SJSA1 (cell line): ENCODE measurements around the gene GDF7. TPM values are rescaled to one million over a fixed set of nuclear protein-coding genes. Genes with fewer than 3 reads are reported as not detected.

Experiments
- DNase-seq, 2 experiments: peaks; one replicate each; pipeline ENCODE4 v3.0.0-alpha.2; 2015 to 2020; ENCODE audit warnings: low spot score in 2 of 2, low read depth in 1 of 2
- H3K27ac ChIP-seq: fragments of 250-450 bp; sonication (Bioruptor Pico); 2 replicates; pipeline ENCODE4 v1.5.1; 2020; ENCODE audit warnings: mild to moderate bottlenecking, moderate library complexity
- H3K27me3 ChIP-seq: fragments of 250-450 bp; sonication (Bioruptor Pico); replicated peaks from 2 replicates; pipeline ENCODE4 v1.5.1; 2020; ENCODE audit warnings: mild to moderate bottlenecking, moderate library complexity
- H3K36me3 ChIP-seq: fragments of 250-450 bp; sonication (Bioruptor Pico); 2 replicates; pipeline ENCODE4 v1.5.1; 2020; ENCODE audit warnings: mild to moderate bottlenecking
- H3K4me1 ChIP-seq: fragments of 250-450 bp; sonication (Bioruptor Pico); replicated peaks from 2 replicates; pipeline ENCODE4 v1.6.1; 2021; ENCODE audit warnings: mild to moderate bottlenecking
- H3K4me3 ChIP-seq: fragments of 250-450 bp; sonication (Bioruptor Pico); 2 replicates; pipeline ENCODE4 v1.5.1; 2020; ENCODE audit warnings: mild to moderate bottlenecking
- H3K9me3 ChIP-seq: fragments of 250-450 bp; sonication (Bioruptor Pico); replicated peaks from 2 replicates; pipeline ENCODE4 v1.5.1; 2020; ENCODE audit warnings: mild to moderate bottlenecking
- total RNA-seq: library from RNA; depleted of rRNA; stranded (reverse); fragments of >200 nt; shearing (Covaris generic); gene quantifications from 2 replicates; pipeline ENCODE4 v1.2.3, GENCODE V29; 2014

The GDF7 gene
- total RNA-seq, 1 experiment from 2014 or later, result 0.03 TPM

DNA sequence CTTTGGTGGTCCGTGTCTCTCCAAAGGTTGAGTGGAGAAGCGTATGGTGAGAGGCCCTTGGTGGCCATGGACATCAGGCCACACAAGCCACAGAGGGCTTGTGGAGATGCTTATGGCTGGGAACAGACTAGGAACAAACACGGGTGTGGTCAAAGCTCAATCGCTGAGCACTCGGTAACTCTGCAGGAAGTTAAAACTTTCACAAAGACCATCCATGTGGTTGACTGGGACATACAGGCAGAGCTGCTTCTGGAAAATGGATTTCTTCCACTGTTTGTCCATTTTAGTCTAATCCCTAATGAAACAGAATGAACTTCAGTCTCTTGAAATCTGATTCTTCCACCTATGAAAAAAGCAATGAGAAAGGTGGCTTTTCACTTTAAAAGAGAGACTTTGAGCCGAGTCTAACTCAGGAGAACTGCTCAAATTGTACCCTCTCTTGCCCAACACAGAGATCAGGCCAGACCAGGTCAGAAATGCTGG, 17.7 kb downstream of the GDF7 start:
- H3K27ac ChIP-seq, result no peak overlapping the region
- no peak overlapping the region for H3K4me3 ChIP-seq
- H3K4me1 ChIP-seq, result no peaks in the 10 kb centered on the region
- H3K36me3 ChIP-seq, result peaks cover 14% of the 10 kb centered on the region; the same call in 1 of the 2 replicates
- no peaks in the 10 kb centered on the region for H3K27me3 ChIP-seq
- no peak for DNase-seq
- H3K9me3 ChIP-seq, result no peaks in the 10 kb centered on the region

DNA sequence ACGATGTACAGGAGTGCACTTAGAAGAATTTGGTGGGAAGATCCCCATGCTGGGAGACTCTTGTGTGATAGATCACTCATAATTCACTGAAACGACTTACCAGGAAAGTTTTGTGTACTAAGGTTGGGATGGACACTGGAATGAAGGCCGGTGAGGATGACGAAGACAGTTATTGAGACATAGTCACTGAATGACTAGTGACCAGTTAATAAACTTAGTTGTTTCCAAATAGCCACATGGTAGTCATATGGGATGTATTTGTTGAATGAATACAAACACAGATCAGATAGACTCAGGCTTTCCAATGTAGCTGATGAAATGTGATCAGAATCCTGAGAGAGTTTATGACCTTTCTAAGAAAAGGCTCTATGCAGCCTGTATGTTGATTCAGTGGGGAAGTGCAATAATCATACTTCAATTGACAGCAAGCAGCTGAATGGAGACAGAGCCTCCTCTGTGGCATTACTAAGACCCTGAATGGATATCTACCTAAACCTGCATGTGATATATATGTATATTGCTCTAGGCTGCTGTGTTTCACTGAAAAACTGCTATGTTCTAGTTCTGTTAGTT, 20.4 kb downstream of the GDF7 start:
- Histone ChIP-seq H3K27me3 (no peaks in the 10 kb centered on the region), H3K9me3 (no peaks in the 10 kb centered on the region), H3K36me3 (peaks cover 14% of the 10 kb centered on the region; the same call in 1 of the 2 replicates), H3K27ac (no peak overlapping the region), H3K4me3 (no peak overlapping the region), H3K4me1 (peaks cover 11% of the 10 kb centered on the region)
- DNase-seq, result no peak

DNA sequence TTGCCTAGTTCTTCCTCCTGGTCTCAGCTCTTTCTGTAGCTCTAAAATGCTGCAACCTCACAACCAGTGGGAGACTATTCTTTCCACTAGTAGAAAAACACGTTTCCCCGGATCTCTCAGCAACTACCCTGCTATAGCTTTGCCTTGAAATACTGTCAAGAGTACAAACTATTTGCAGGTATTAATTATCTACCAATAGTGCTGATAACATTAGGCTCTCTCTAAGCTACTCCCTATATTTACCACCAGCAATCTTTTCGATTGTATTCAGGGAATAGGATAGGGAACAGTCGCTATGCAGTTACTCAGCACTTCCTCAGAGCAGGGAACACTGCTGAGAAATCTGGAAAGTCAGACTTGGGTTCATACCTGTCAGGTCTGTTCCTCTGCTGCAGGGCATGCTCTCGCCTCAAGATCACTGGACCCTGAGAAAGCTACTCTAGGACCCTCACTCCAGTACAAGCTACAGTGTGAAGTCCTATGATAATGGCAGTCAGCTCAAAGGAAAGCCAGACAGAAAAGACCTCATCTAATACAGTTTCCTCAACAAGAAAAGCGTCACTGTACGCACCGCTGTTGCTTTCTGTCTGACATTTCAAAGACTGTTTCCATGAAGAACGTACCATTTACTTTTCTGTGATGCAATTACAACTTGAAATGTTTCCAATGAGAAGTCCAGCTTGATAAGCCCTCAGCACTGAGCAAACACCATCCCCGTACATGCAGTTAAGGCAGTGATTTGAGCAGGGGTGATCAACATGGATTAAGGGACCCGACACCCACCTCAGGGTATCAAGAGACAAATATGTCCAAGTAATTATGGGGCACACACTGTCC, 22.7 kb downstream of the GDF7 start:
- H3K27ac ChIP-seq, result no peak overlapping the region
- no peak overlapping the region for H3K4me3 ChIP-seq
- no peaks in the 10 kb centered on the region for H3K27me3 ChIP-seq
- DNase-seq, result no peak
- H3K4me1 ChIP-seq, result peaks cover 11% of the 10 kb centered on the region
- H3K9me3 ChIP-seq, result no peaks in the 10 kb centered on the region
- H3K36me3 ChIP-seq, result peaks cover 10% of the 10 kb centered on the region; the same call in 1 of the 2 replicates

DNA sequence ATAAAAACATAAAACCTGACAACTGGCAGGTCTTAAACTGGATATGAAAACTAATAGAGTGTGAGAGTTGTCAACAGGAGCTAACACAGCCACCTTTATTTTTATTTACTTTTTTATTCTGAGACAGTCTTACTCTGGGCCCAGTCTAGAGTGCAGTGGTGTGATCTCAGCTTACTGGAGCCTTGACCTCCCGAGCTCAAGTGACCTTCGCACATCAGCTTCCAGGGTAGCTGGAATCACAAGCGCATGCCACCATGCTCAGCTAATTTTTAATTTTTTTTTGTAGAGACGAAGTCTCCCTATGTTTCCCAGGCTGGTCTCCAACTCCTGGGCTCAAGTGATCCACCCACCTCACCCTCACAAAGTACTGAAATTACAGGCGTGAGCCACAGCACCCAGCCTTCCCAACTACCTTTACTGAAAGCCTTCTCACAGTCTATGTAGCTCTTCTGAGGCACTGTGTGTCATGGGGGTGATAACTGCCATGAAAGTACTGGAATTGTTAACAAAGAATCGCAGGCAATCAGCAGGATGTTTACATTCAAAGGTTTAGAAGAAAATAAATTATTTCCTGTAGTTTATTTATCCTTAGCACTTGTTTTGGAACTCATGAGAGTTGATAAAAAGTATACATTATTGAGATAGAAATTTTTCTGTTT, 24.3 kb downstream of the GDF7 start:
- no peak overlapping the region for H3K4me3 ChIP-seq
- peaks cover 11% of the 10 kb centered on the region for H3K4me1 ChIP-seq
- no peaks in the 10 kb centered on the region for H3K27me3 ChIP-seq
- H3K36me3 ChIP-seq, result peaks cover 6% of the 10 kb centered on the region; the same call in 1 of the 2 replicates
- DNase-seq, result no peak
- H3K27ac ChIP-seq, result 0 out of 2 replicates have a peak overlapping the region, but pooled peaks have one; percentile 15
- no peaks in the 10 kb centered on the region for H3K9me3 ChIP-seq

DNA sequence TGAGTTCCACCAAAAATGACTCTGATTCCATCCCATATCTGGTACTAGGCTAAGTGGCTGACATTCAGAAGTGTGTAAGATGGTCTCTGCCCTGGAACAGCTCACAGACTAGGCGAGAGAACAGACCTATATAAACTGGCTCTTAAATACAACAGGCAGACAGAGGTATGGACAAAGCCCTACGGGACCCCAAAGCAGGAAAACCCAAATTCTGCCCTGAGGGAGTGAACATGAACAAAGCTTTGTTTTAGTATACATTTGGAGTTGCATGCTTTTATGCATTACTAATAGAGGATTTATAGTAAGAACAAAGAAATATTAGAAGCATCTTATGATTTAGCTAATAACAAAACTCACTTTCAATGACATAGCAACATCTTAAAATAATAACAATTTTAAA, 25.1 kb downstream of the GDF7 start:
- Histone ChIP-seq H3K4me3 (no peak overlapping the region), H3K27me3 (no peaks in the 10 kb centered on the region), H3K27ac (no peak overlapping the region), H3K9me3 (no peaks in the 10 kb centered on the region), H3K4me1 (peaks cover 11% of the 10 kb centered on the region), H3K36me3 (no peaks in the 10 kb centered on the region)
- DNase-seq, result no peak

DNA sequence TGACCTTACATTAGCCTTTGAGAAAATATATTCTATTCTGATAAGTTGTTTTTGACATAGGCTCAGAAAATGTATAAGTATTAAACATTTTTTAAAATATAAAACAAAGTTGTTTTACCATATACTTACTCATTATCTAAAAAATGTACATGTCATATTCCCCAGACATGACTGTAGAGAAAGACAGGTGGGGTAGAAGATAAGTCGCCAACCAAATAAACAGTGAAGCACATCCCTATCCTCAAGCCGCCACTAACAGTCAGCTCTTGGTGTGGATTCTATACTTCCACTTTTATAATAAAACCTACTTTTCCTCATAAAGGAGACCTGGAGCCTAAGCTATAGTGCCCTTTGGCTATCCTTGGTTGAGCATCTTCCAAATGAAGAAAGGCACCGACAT, 26.4 kb downstream of the GDF7 start:
- no peak overlapping the region for H3K4me3 ChIP-seq
- no peaks in the 10 kb centered on the region for H3K27me3 ChIP-seq
- H3K36me3 ChIP-seq, result no peaks in the 10 kb centered on the region
- DNase-seq, result no peak
- H3K4me1 ChIP-seq, result peaks cover 11% of the 10 kb centered on the region
- no peak overlapping the region for H3K27ac ChIP-seq
- no peaks in the 10 kb centered on the region for H3K9me3 ChIP-seq

DNA sequence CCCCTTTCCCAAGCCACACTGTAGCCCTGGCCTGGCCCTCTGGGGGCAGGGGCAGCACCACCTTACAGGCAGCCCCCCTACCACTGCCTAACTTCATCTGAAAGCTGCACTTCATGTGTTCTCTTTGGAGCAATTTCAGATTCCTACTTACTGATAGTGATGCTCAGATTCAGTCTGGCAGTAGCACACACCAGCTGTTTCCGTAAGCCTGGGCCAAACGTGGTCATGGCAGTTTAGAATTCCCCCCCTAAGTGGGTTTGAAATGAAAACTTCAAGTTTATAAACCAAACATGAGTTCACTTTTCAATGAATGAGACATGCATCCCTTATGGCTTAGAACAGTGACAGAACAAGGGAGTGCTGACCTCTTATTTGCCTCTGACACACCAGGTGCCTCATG, 29.4 kb downstream of the GDF7 start:
- H3K27ac ChIP-seq, result no peak overlapping the region
- no peaks in the 10 kb centered on the region for H3K9me3 ChIP-seq
- peaks cover 5% of the 10 kb centered on the region; the same call in 1 of the 2 replicates for H3K36me3 ChIP-seq
- H3K27me3 ChIP-seq, result no peaks in the 10 kb centered on the region
- no peak for DNase-seq
- H3K4me1 ChIP-seq, result peaks cover 21% of the 10 kb centered on the region
- no peak overlapping the region for H3K4me3 ChIP-seq

DNA sequence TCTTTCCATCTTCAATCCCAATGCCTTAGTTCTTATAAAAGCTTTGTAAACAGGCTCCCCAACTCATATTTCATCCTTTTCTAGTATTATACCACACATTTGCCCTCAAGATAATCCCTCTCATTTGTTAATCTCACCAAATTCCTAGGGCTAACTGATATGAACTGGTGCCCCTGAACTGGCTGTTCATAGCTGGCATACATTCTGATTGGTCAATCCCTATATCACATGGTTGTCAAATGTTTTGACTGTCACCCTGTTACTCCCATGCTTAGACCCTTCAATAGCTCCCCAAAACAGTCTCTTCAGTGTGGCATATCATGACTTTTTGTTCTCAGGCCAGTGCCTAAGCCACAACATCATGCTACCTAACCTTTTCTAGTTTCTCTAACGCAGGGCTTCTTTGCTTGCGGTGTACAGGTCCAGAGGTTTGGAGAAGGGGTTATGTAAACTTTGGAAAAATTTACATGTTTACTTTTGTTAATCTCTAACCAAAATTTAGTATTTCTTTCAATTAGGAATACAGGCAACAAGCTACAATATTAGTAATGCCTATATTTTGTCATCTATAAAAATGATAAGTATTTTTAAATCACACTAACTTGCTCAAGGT, 30.5 kb downstream of the GDF7 start:
- Histone ChIP-seq H3K9me3 (no peaks in the 10 kb centered on the region), H3K36me3 (peaks cover 5% of the 10 kb centered on the region; the same call in 1 of the 2 replicates), H3K4me3 (no peak overlapping the region), H3K4me1 (peaks cover 23% of the 10 kb centered on the region), H3K27me3 (no peaks in the 10 kb centered on the region), H3K27ac (no peak overlapping the region)
- no peak for DNase-seq

DNA sequence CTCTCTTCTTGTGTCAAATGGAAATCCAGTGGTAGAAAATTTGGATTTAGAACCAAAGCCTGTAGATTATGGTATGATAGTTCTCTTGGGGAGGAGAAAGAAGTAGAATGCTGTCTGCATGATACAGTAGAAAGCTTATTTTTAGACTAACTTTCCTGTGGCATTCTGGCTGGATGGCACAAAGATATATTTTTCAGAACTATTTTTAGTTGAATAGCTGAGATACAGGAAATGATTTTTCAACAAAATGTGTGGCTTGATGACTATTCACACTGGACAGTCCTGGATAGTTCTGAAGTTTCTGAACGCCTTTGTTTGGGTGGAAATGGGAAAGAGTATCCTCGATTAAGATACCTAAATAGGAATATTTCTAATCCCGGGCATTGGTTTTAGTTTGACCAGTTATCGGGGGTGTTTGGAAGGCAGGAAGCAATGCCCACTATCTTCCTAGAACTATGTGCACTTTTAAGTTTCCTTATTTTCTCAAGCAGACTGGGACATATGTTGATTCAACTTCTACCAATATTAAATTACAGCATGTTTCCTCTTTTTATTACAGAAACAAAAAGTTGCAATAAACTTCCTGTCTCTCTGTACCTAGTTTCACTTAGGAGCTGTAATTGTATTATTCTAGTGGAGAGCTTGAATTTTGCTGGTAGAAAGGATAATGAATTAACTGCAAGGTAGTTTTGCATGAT, 32.1 kb downstream of the GDF7 start:
- peaks cover 35% of the 10 kb centered on the region for H3K4me1 ChIP-seq
- H3K27me3 ChIP-seq, result no peaks in the 10 kb centered on the region
- no peak for DNase-seq
- no peak overlapping the region for H3K4me3 ChIP-seq
- H3K27ac ChIP-seq, result peak overlapping the region; percentile 18; the same call in 1 of the 2 replicates
- no peaks in the 10 kb centered on the region for H3K9me3 ChIP-seq
- H3K36me3 ChIP-seq, result peaks cover 8% of the 10 kb centered on the region; the same call in 1 of the 2 replicates

DNA sequence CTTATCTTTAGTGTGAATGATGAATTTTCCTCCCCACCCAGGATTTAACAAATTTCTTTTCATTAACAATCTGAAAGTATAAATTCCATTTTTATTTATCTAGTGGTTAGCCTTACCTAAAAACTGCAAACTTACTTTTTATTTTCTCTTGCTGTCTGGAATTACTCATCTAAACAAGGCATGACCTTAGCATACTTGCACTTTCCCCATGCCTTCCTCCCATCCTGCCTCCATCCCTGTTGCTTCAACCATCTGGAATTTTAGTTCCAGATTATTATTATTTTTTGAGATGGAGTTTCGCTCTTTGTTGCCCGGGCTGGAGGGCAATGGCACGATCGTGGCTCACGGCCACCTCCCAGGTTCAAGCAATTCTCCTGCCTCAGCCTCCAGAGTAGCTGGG, 35.6 kb downstream of the GDF7 start:
- Histone ChIP-seq H3K4me1 (peaks cover 35% of the 10 kb centered on the region), H3K9me3 (no peaks in the 10 kb centered on the region), H3K4me3 (no peak overlapping the region), H3K36me3 (peaks cover 8% of the 10 kb centered on the region; the same call in 1 of the 2 replicates), H3K27me3 (no peaks in the 10 kb centered on the region), H3K27ac (no peak overlapping the region)
- DNase-seq, result peak in 1 of 2 experiments; percentile 41

DNA sequence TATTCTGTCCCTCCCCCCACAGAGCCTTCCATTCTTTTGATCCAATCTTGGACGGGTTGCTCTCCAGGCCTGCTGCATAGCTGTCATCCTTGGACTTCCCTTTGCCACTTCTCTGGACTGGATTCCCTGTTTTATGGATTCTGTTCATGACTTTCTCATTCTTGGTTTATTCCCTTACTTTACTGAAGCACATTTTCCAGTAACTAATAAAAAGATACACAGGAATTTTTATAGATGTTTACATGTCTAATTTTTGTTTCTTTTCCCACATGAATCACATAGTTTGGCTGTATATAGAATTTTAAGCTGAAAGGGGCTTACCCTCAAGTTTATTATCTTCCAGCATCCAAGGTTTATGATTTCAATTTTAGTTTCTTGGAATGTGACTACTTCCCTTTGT, 37.9 kb downstream of the GDF7 start:
- Histone ChIP-seq H3K27me3 (no peaks in the 10 kb centered on the region), H3K36me3 (peaks cover 2% of the 10 kb centered on the region; the same call in 1 of the 2 replicates), H3K27ac (no peak overlapping the region), H3K4me1 (peaks cover 20% of the 10 kb centered on the region), H3K4me3 (no peak overlapping the region), H3K9me3 (no peaks in the 10 kb centered on the region)
- DNase-seq, result no peak

DNA sequence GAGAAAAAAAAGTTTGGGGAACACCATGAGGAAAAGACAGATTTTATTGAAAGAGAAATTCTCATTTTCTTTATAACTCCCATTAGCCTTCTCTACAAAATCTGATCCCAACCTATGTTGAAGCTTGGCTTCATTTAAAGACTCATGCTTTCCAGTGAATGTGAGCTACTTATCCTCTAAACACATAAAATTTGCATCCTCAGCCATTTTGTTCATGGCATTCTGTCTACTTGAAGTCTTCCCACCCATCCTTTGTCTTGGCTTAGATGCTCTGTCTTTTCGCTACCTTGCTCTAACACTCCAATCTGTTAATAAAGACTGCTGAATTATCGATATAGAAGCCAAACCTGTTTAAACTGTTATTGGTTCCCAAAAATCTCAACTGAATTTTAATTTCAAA, 39.3 kb downstream of the GDF7 start:
- Histone ChIP-seq H3K27ac (no peak overlapping the region), H3K9me3 (no peaks in the 10 kb centered on the region), H3K4me3 (no peak overlapping the region), H3K36me3 (peaks cover 2% of the 10 kb centered on the region; the same call in 1 of the 2 replicates), H3K4me1 (peaks cover 19% of the 10 kb centered on the region), H3K27me3 (no peaks in the 10 kb centered on the region)
- DNase-seq, result no peak

DNA sequence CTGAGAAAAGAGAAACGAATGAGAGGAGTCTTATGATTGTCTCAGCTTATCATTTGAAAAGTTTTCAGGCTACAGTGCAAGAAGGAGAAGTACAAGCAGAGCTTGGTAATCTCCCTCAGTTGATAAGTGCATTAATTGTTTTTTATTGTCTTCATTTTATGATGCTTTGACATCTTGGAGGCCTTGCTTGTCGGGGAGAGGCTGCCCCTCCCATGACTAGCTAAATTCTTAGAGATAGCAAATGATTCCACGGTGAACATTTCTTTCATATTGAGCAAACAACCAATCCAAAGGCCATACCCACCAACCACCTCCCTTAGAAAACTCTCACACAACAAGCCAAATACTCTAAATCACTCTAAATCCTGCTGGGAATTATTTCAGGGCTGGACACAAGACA, 39.8 kb downstream of the GDF7 start:
- H3K36me3 ChIP-seq, result 0 out of 2 replicates have a peak, but pooled peaks cover 2% of the 10 kb centered on the region
- H3K4me1 ChIP-seq, result peaks cover 19% of the 10 kb centered on the region
- no peak for DNase-seq
- no peak overlapping the region for H3K4me3 ChIP-seq
- no peaks in the 10 kb centered on the region for H3K27me3 ChIP-seq
- no peaks in the 10 kb centered on the region for H3K9me3 ChIP-seq
- no peak overlapping the region for H3K27ac ChIP-seq
